Stimulated activated effector memory CD8-positive, alpha-beta T cell treated with anti-CD3 and anti-CD28 coated beads, Interleukin-12 subunit alpha, Interleukin-12 subunit beta, amount 100 ng/mL, for 72 hours (primary cell): Measurements from ENCODE around the gene SRPRA.
"Not testable (repeated sequence)": the region's sequence is repeated elsewhere in the genome, so short reads cannot be mapped to it uniquely, and the experiment has no call there.

Source experiments
- ATAC-seq: fragments of 150-1000 bp; cut with Tn5 transposase; 2 replicates; pipeline ENCODE4 v1.10.0; 2021
- DNase-seq, 2 donors: peaks; one replicate each; pipeline ENCODE4 v3.0.0; 2021 to 2022; ENCODE audit warnings: low spot score in 2 of 2
- H3K27ac Mint-ChIP-seq: one replicate; pipeline ENCODE4 v1.8.0; 2022; ENCODE audit warnings: mild to moderate bottlenecking, mixed read lengths
- H3K36me3 Mint-ChIP-seq: one replicate; pipeline ENCODE4 v1.8.0; 2022; ENCODE audit warnings: mild to moderate bottlenecking, mixed read lengths
- H3K4me1 Mint-ChIP-seq: one replicate; pipeline ENCODE4 v1.8.0; 2022; ENCODE audit warnings: mixed read lengths
- H3K4me3 Mint-ChIP-seq: one replicate; pipeline ENCODE4 v1.8.0; 2022; ENCODE audit warnings: mild to moderate bottlenecking, mixed read lengths
- H3K9me3 Mint-ChIP-seq: one replicate; pipeline ENCODE4 v1.8.0; 2022; ENCODE audit warnings: mixed read lengths

SRPRA gene

GRCh38 chr11:126268708-126269579, at the start of gene SRPRA, which contains the start of gene FOXRED1:
Gene SRPRA, minus strand, starts transcription at chr11:126268895. Its CDS starts 91 bp downstream, at chr11:126268804.
Gene FOXRED1, plus strand, starts transcription at chr11:126269154. Its CDS starts 53 bp downstream, at chr11:126269207.
- no peaks in the 10 kb centered on the region for H3K9me3 Mint-ChIP-seq
- H3K27ac Mint-ChIP-seq = peak within 1 kb of the TSS; percentile 98
- peak within 1 kb of the TSS; percentile 98 for H3K4me3 Mint-ChIP-seq
- H3K4me1 Mint-ChIP-seq = peaks cover 49% of the 10 kb centered on the region
- peak; percentile 99 for ATAC-seq
- H3K36me3 Mint-ChIP-seq = peaks cover 66% of the 10 kb centered on the region
- peak; percentile 95 to 99 for DNase-seq

DNA sequence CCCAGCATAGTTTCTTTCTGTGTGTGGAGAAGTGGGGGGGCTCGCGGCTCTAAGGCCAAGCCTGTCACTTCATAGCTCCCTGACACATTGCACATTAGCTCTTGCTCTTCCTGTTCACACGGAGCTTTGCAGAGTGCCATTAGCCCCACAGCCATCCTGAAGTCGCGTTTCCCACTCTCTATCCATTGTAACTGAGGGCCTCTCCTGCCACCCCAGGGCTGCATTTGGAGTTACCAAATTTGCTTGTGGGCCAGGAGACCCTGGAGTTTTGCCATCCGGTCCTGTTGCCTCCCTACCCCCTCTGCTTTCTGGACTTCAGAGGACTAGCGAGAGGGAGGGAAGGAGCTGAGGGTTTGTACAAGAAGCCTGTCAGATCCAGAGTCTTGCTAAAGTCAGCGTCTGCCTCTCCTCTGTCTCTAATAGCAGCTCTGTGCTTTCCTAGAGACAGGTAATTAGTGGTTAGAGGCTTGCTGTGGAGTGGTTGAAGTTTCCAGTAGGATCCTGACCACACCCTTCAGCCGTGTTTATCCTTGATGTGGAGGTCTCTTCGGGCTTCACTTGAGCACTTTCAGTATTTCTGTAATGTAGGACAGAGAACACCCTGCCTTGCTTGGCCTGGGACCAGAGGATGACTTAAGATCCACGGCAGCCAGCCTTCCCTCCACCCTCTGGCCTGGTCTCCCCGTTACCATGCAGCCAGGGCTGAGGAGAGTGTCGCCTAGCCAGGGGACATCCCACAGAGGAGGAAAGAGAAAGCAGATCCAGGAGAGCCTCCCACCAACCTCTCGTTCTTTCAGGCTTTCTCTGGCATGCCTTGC, 49.3 kb upstream of the SRPRA start:
- Mint-ChIP-seq H3K36me3 (peaks cover 52% of the 10 kb centered on the region), H3K4me1 (peaks cover 52% of the 10 kb centered on the region), H3K9me3 (peaks cover 3% of the 10 kb centered on the region), H3K27ac (peak overlapping the region; percentile 90), H3K4me3 (peak overlapping the region; percentile 64)
- peak in 1 of 2 donors; percentile 54 for DNase-seq
- ATAC-seq = peak; percentile 82

DNA sequence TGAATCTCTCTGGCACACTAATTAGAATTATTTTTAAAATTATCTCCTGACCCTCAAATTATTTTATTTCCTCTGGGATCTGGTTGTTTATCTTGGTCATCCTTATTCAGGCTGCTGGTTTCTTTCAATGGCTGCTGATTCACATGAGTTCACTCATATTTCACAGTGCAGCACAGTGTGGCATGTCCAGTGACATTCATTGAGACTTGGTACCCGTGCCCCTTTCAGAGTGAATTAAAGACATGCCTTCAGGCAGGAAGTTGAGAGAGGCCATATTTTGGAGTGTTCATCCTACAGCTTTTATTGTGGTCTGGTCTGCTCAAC, 48.7 kb upstream of the SRPRA start:
- no peak for ATAC-seq
- H3K4me3 Mint-ChIP-seq = peak overlapping the region; percentile 64
- peaks cover 52% of the 10 kb centered on the region for H3K4me1 Mint-ChIP-seq

DNA sequence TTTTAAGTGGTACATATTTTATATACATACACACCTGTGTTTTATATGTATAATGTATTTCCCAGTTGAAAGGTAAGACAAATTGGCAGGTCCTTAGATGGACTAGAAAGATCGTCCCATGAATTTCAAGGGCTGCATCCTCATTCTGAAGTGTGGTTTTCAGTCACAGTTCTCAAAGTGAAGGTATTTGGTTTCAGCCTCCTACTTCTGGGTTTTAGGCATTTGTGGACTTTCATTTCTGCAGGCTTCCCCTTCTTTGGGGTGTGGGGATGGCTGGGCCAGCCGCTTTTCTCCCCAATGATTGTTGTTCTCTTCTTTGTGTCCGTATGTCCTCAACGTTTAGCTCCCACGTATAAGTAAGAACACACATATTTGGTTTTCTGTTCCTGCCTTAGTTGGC, 45.1 kb upstream of the SRPRA start:
- peaks cover 48% of the 10 kb centered on the region for H3K4me1 Mint-ChIP-seq

More for the DNA sequence above, 48.7 kb upstream of the SRPRA start:
- Mint-ChIP-seq H3K36me3 (peaks cover 51% of the 10 kb centered on the region), H3K9me3 (peaks cover 3% of the 10 kb centered on the region), H3K27ac (peak overlapping the region; percentile 90)
- DNase-seq = no peak

GRCh38 chr11:126312961-126313360, 44.3 kb upstream of the SRPRA start:
- ATAC-seq = no peak
- DNase-seq = no peak

More for the DNA sequence above, 45.1 kb upstream of the SRPRA start:
- H3K36me3 Mint-ChIP-seq = peaks cover 70% of the 10 kb centered on the region
- ATAC-seq (no peak), DNase-seq (no peak)
- peaks cover 3% of the 10 kb centered on the region for H3K9me3 Mint-ChIP-seq
- no peak overlapping the region for H3K4me3 Mint-ChIP-seq
- peak overlapping the region; percentile 37 for H3K27ac Mint-ChIP-seq

GRCh38 chr11:126311401-126312291, 43.0 kb upstream of the SRPRA start:
- H3K9me3 Mint-ChIP-seq = peaks cover 3% of the 10 kb centered on the region
- DNase-seq (no peak), ATAC-seq (no peak)
- H3K27ac Mint-ChIP-seq = peak overlapping the region; percentile 63
- H3K4me3 Mint-ChIP-seq = no peak overlapping the region
- H3K4me1 Mint-ChIP-seq = peaks cover 37% of the 10 kb centered on the region
- peaks cover 77% of the 10 kb centered on the region for H3K36me3 Mint-ChIP-seq

More at GRCh38 chr11:126312961-126313360, 44.3 kb upstream of the SRPRA start:
- Mint-ChIP-seq H3K4me3 (no peak overlapping the region), H3K27ac (peak overlapping the region; percentile 37), H3K4me1 (peaks cover 43% of the 10 kb centered on the region), H3K36me3 (peaks cover 74% of the 10 kb centered on the region), H3K9me3 (peaks cover 3% of the 10 kb centered on the region)

DNA sequence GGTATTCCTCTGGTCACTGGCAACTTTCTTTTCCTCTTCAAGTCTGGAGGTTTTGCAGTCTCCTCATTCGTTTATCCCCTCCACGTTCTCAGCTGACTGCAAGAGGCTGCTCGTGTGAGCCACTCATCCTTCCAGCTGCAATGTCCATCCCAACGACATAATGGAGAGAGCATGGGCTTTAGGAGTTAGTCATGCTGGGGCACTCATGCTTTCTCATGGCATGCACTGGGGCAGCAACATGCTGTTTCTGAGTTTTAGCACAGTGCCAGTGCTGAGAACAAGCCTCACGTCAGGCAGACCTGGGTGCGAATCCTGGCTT, 42.3 kb upstream of the SRPRA start:
- ATAC-seq = no peak
- Mint-ChIP-seq H3K36me3 (peaks cover 72% of the 10 kb centered on the region), H3K9me3 (no peaks in the 10 kb centered on the region), H3K27ac (peak overlapping the region; percentile 63), H3K4me1 (peaks cover 32% of the 10 kb centered on the region), H3K4me3 (no peak overlapping the region)
- no peak for DNase-seq

DNA sequence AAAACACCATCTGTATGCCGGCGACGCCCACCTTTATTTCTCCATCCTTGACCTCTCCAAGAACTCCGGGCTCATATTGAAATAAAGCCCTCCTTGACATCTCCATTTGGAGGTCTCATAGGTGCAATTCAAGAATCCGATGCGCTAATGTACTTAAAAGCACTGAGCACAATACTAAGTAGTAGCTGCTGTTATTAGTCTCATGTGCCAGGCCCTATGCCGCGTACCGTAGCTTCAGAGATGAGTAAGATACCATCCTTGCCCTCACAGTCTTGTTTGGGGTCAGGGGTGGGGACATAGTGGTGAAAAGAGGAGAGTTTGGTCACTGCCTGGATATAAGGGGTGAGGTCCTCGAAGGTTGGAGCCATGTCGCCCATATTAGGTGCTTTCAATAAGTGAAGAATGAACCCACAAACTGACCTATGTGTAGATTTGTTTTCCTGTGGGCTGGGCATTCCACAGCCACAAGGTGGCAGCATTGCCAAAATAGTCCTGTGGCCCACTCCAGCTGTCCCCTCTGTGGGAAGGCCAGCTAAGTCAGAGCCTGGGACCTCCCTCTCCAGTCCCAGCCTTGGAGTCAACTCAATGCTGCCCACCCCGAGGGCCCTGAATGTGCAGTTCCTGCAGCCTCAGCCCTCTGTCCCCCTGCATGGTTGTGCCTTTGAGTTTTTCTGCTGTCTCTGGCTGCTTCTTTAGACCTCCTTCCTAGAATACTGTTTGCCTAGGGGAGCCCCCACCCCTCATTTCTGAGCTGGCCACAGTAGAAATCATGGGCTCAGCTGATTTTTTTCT, 41.7 kb upstream of the SRPRA start:
- ATAC-seq (peak; percentile 83), DNase-seq (peak; percentile 59 to 74)
- no peak overlapping the region for H3K4me3 Mint-ChIP-seq
- H3K36me3 Mint-ChIP-seq = peaks cover 76% of the 10 kb centered on the region
- peaks cover 36% of the 10 kb centered on the region for H3K4me1 Mint-ChIP-seq
- H3K9me3 Mint-ChIP-seq = no peaks in the 10 kb centered on the region
- peak overlapping the region; percentile 63 for H3K27ac Mint-ChIP-seq

- H3K27ac Mint-ChIP-seq, H3K9me3 Mint-ChIP-seq, ATAC-seq, DNase-seq, H3K4me3 Mint-ChIP-seq: not testable (repeated sequence)
- Mint-ChIP-seq H3K36me3 (peaks cover 81% of the 10 kb centered on the region), H3K4me1 (peaks cover 44% of the 10 kb centered on the region)
These were observed 40.1 kb upstream of the SRPRA start for GRCh38 chr11:126308771-126309170.

DNA sequence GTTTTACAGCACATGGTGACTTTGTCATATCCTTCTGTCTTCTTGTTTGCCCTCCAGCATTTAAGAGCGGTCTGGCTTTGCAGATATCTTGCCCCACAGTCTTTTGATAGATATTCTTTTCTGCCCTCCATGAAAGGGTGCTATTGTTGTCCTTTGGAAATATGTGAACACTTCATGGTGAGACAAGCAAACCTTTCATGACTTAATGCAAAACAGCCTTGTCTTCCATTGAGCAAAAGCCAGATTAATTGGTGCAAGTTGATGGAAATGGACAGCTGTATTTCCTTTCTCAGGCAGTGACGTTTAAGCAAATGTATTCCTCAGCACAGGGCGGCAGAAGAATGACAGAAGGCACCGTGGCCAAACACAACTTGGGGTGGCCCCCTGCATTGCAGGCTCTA, 39.6 kb upstream of the SRPRA start:
- no peak overlapping the region for H3K27ac Mint-ChIP-seq
- peaks cover 81% of the 10 kb centered on the region for H3K36me3 Mint-ChIP-seq
- ATAC-seq = no peak
- peaks cover 44% of the 10 kb centered on the region for H3K4me1 Mint-ChIP-seq
- DNase-seq = no peak
- no peaks in the 10 kb centered on the region for H3K9me3 Mint-ChIP-seq
- H3K4me3 Mint-ChIP-seq = no peak overlapping the region

DNA sequence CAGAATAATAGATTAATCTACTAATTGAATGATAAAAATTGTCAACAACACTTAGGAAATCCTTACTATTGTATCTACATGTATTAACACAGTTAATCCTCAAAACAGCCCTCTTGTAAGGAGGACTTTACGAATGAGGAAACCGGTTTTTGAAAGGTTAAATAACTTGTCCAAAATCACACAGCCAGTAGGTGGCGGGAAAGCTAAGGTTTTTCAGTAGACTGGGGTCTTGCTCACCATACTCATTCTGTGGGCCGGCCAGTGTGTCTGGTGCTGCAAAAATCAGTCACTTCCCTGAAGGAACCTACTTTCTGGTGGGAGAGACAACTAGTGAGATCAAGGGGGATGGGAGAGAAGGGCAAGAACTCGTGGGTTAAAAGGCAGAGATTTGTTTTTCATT, 39.0 kb upstream of the SRPRA start:
- no peaks in the 10 kb centered on the region for H3K9me3 Mint-ChIP-seq
- peaks cover 44% of the 10 kb centered on the region for H3K4me1 Mint-ChIP-seq
- no peak overlapping the region for H3K27ac Mint-ChIP-seq
- DNase-seq (no peak), ATAC-seq (no peak)
- peaks cover 81% of the 10 kb centered on the region for H3K36me3 Mint-ChIP-seq
- no peak overlapping the region for H3K4me3 Mint-ChIP-seq

DNA sequence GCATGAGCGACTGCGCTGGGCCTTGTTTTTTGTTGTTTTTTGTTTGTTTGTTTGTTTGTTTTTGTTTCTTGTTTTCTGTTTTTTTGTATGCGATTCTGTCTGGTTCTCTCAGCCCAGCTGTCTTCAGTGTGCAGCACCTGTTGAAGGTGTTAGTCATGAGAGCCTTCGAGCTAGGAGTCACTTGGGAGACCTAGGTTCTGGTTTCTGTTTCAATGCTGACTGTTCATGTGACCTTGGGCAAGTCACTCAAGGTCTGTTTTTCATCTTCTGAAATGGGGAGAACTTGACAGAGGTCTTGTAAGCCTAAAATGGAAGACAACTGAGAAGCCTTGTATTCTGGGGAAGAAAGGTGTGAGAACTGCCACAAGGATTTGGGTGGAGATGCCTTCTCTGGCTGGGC, 37.0 kb upstream of the SRPRA start:
- DNase-seq (no peak), ATAC-seq (peak; percentile 63)
- H3K36me3 Mint-ChIP-seq = peaks cover 87% of the 10 kb centered on the region
- peak overlapping the region; percentile 93 for H3K4me3 Mint-ChIP-seq
- peak overlapping the region; percentile 97 for H3K27ac Mint-ChIP-seq
- no peaks in the 10 kb centered on the region for H3K9me3 Mint-ChIP-seq
- H3K4me1 Mint-ChIP-seq = peaks cover 35% of the 10 kb centered on the region

DNA sequence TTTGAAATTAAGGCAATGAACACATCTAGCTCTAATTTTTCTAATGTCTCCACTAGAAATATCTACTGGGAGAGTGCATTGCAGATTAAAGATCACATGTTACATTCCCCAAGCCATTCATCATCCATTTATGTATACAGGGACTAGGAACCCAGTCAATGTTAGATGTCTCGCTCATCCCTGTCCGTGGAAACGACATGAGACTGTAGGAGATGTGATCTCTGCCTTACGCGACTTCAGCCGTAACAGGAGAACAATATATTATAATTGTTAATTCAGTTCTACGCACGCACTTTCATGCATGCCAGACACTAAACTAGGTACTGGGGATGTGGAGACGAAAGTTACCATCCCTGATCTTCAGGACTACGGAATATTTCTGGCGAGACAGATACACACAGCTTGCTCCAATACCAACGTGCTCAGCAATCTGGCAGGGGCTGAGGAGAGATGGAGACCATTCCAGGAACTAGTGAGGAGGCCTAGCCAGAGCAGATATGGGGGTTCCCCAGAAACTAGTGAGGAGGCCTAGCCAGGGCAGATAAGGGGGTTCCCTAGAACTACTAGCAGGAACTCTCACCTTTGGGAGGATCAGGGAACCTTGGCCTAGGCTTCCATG, 35.9 kb upstream of the SRPRA start:
- peak overlapping the region; percentile 93 for H3K4me3 Mint-ChIP-seq
- no peaks in the 10 kb centered on the region for H3K9me3 Mint-ChIP-seq
- peak overlapping the region; percentile 97 for H3K27ac Mint-ChIP-seq
- H3K4me1 Mint-ChIP-seq = peaks cover 24% of the 10 kb centered on the region
- ATAC-seq (peak; percentile 1), DNase-seq (peak in 1 of 2 donors; percentile 62)
- H3K36me3 Mint-ChIP-seq = peaks cover 87% of the 10 kb centered on the region
